HepG2 (cell line): ENCODE results near the gene BST1. TPM values are rescaled to one million over a fixed set of nuclear protein-coding genes. Genes with fewer than 3 reads are reported as not detected.
A peak's percentile ranks its signal among the peaks of the same experiment; 100 is the strongest.

Experiments used
- ARID4A ChIP-seq: sonication (generic); formaldehyde crosslinking; IDR thresholded peaks from 2 replicates; pipeline ENCODE4 v1.5.0; 2020; ENCODE audit warnings: mild to moderate bottlenecking, missing genetic modification reagents, borderline replicate concordance
- ATF7-NPFF ChIP-seq: sonication (generic); formaldehyde crosslinking; IDR thresholded peaks from 2 replicates; pipeline ENCODE4 v1.8.1; 2023; ENCODE audit warnings: mild to moderate bottlenecking, low read depth, missing genetic modification reagents, moderate library complexity
- CENPT ChIP-seq: sonication (generic); formaldehyde crosslinking; IDR thresholded peaks from 2 replicates; pipeline ENCODE4 v1.8.0; 2022; ENCODE audit warnings: low read depth, mild to moderate bottlenecking, moderate library complexity, missing genetic modification reagents
- CSRNP2 ChIP-seq: sonication (generic); formaldehyde crosslinking; conservative IDR thresholded peaks from 2 replicates; pipeline ENCODE4 v1.8.0; 2022; ENCODE audit warnings: low read depth, missing genetic modification reagents
- GABPB1 ChIP-seq: IDR thresholded peaks from 2 replicates; pipeline ENCODE4 v1.6.1; 2016; ENCODE audit warnings: mild to moderate bottlenecking, missing genetic modification reagents, moderate library complexity, missing compliant biosample characterization
- MXD4 ChIP-seq: IDR thresholded peaks from 2 replicates; pipeline ENCODE4 v1.6.1; 2016; ENCODE audit warnings: mild to moderate bottlenecking, missing biosample characterization, missing genetic modification reagents
- MXI1 ChIP-seq: IDR thresholded peaks from 3 replicates; pipeline ENCODE4 v1.6.1; 2012; ENCODE audit warnings: low read depth, low read length, inconsistent platforms, borderline replicate concordance
- RAD21 ChIP-seq: fragments of 450-650 bp; formaldehyde crosslinking; IDR thresholded peaks from 2 replicates; pipeline ENCODE4 v1.5.0; 2020; ENCODE audit warnings: mild to moderate bottlenecking
- SKI ChIP-seq: fragments of 450-650 bp; IDR thresholded peaks from one replicate; pipeline ENCODE4 v1.6.1; 2018; ENCODE audit warnings: mild to moderate bottlenecking; ENCODE audit not compliant: partially characterized antibody
- SMAD1 ChIP-seq: sonication (generic); formaldehyde crosslinking; IDR thresholded peaks from 2 replicates; pipeline ENCODE4 v1.4.0; 2020; ENCODE audit warnings: missing genetic modification reagents, low read depth, mild to moderate bottlenecking, borderline replicate concordance
- TAF1 ChIP-seq: sonication (generic); formaldehyde crosslinking; IDR thresholded peaks from 2 replicates; pipeline ENCODE4 v1.4.0; 2020; ENCODE audit warnings: missing genetic modification reagents
- TSC22D2 ChIP-seq: sonication (generic); formaldehyde crosslinking; IDR thresholded peaks from 2 replicates; pipeline ENCODE4 v1.5.1; 2020; ENCODE audit warnings: missing genetic modification reagents, mild to moderate bottlenecking, borderline replicate concordance
- ZFX ChIP-seq: sonication (generic); formaldehyde crosslinking; IDR thresholded peaks from 2 replicates; pipeline ENCODE4 v1.4.0; 2020; ENCODE audit warnings: mild to moderate bottlenecking, low read depth, missing genetic modification reagents, moderate library complexity
- ZNF10 ChIP-seq: sonication (generic); formaldehyde crosslinking; IDR thresholded peaks from 2 replicates; pipeline ENCODE4 v1.4.0; 2020; ENCODE audit warnings: mild to moderate bottlenecking, low read depth, missing genetic modification reagents, borderline replicate concordance
- ZNF225 ChIP-seq: sonication (generic); formaldehyde crosslinking; IDR thresholded peaks from 2 replicates; pipeline ENCODE4 v1.4.0; 2020; ENCODE audit warnings: mild to moderate bottlenecking, missing genetic modification reagents
- ZNF337 ChIP-seq: sonication (generic); formaldehyde crosslinking; IDR thresholded peaks from 2 replicates; pipeline ENCODE4 v1.5.1; 2020; ENCODE audit warnings: missing genetic modification reagents, low read depth, mild to moderate bottlenecking, borderline replicate concordance
- ZNF556 ChIP-seq: sonication (generic); formaldehyde crosslinking; IDR thresholded peaks from 2 replicates; pipeline ENCODE4 v1.4.0; 2020; ENCODE audit warnings: mild to moderate bottlenecking, missing genetic modification reagents, borderline replicate concordance
- ZNF770 ChIP-seq: sonication (generic); formaldehyde crosslinking; IDR thresholded peaks from 2 replicates; pipeline ENCODE4 v1.5.0; 2020; ENCODE audit warnings: mild to moderate bottlenecking, missing genetic modification reagents
- polyA plus RNA-seq, 8 experiments: library from polyadenylated mRNA; depleted of rRNA in 3 of 8; stranded (reverse) in 7 of 8; unstranded in 1 of 8; fragments of >200 nt; fragmentation: Illumina TruSeq in 4 of 8; extraction: Trizol in 4 of 8; gene quantifications; 2 replicates each; pipeline versions ENCODE4 v1.2.1 to v1.2.3, GENCODE V29; 2011 to 2016; ENCODE audit warnings: low read depth in 4 of 8, missing spikeins in 1 of 8, mixed read lengths in 1 of 8; ENCODE audit not compliant: insufficient read depth in 1 of 8
- total RNA-seq, 5 experiments: library from RNA; depleted of rRNA; stranded (reverse); fragments of >200 nt; fragmentation: Illumina TruSeq; extraction: Trizol; gene quantifications; 2 replicates each; pipeline ENCODE4 v1.2.3, GENCODE V29; 2016; ENCODE audit warnings: low read depth in 1 of 5

Gene BST1
- total and polyA plus RNA-seq, 2 of the 13 experiments (the other 11 are each of a cell fraction or from before 2014, with no cell fraction given), result 0.09 to 0.49 TPM

- TF ChIP-seq CSRNP2 (no peak), ZNF337 (no peak), SMAD1 (0 out of 2 replicates have a peak, but pooled peaks have one; percentile 16), GABPB1 (CRISPR knock-in tag) (peak; percentile 57; the same call in 1 of the 2 replicates), MXD4 (CRISPR knock-in tag) (0 out of 2 replicates have a peak, but pooled peaks have one; percentile 5), RAD21 (CRISPR knock-in tag) (peak; percentile 28; the same call in 1 of the 2 replicates), SKI (peak; percentile 7), ARID4A (CRISPR knock-in tag) (peak; percentile 71; the same call in 1 of the 2 replicates), ATF7-NPFF (CRISPR knock-in tag) (peak; percentile 39; the same call in 1 of the 2 replicates), ZNF556 (CRISPR knock-in tag) (no peak), CENPT (CRISPR knock-in tag) (0 out of 2 replicates have a peak, but pooled peaks have one; percentile 23), ZNF770 (CRISPR knock-in tag) (0 out of 2 replicates have a peak, but pooled peaks have one; percentile 17), ZFX (CRISPR knock-in tag) (peak; percentile 11), ZNF225 (CRISPR knock-in tag) (peak; percentile 54; the same call in 1 of the 2 replicates), MXI1 (peak; percentile 7; the same call in 1 of the 3 replicates), TSC22D2 (CRISPR knock-in tag) (0 out of 2 replicates have a peak, but pooled peaks have one; percentile 13), TAF1 (peak; percentile 16; the same call in 1 of the 2 replicates), ZNF10 (CRISPR knock-in tag) (no peak)
Measured at GRCh38 chr4:15654593-15655222, 48.2 kb upstream of the BST1 start (continued).
